Endothelial cell of umbilical vein (primary cell): ENCODE measurements around the gene NDUFA1. TPM values are rescaled to one million over a fixed set of nuclear protein-coding genes. Genes with fewer than 3 reads are reported as not detected.

ENCODE experiments used
- BruUV-seq: library from RNA; stranded (reverse); fragments of 400-500 nt; replicated peaks from 2 replicates; lab custom pipeline; 2021; lab: Mats Ljungman, UMichigan
- CTCF ChIA-PET: fragments of 300-600, 350-600 bp; sonication (Branson Sonifier 250); formaldehyde crosslinking; loops from one replicate; lab custom pipeline; 2021; ENCODE audit warnings: antibody characterized with exemption, inconsistent platforms; lab: Charles Lee
- POLR2A ChIA-PET: fragments of 300-600, 350-600 bp; sonication (Branson Sonifier 250); formaldehyde crosslinking; loops from one replicate; lab custom pipeline; 2021; ENCODE audit warnings: antibody characterized with exemption, inconsistent platforms; lab: Charles Lee
- DNase-seq: peaks from one replicate; pipeline ENCODE4 v3.0.0-alpha.2; 2011; ENCODE audit warnings: low read depth, low spot score
- FAIRE-seq: peaks from 2 replicates; lab custom pipeline; 2011; peaks lifted over from hg19 to GRCh38; lab: Jason Lieb, UNC
- H2AFZ ChIP-seq: 2 replicates; pipeline ENCODE4 v1.6.0; 2012; ENCODE audit warnings: low read depth, low read length, control low read depth, inconsistent platforms
- H3K27ac ChIP-seq: 2 replicates; pipeline ENCODE4 v1.5.1; 2011; ENCODE audit warnings: low read depth, mild to moderate bottlenecking, control low read depth, low read length, moderate library complexity; ENCODE audit not compliant: insufficient read depth
- H3K27me3 ChIP-seq, 2 experiments: 2 replicates each; pipeline versions ENCODE4 v1.6.0 to v1.6.1; 2011; ENCODE audit warnings: low read length in 2 of 2, mixed read lengths in 1 of 2; ENCODE audit not compliant: control insufficient read depth in 2 of 2, insufficient read depth in 2 of 2
- H3K36me3 ChIP-seq, 2 experiments: 2 replicates in 1 of 2; 3 replicates in 1 of 2; pipeline ENCODE4 v1.5.1; 2011; ENCODE audit warnings: low read length in 2 of 2, mild to moderate bottlenecking in 1 of 2, moderate library complexity in 1 of 2; ENCODE audit not compliant: control insufficient read depth in 2 of 2, insufficient read depth in 2 of 2; ENCODE audit errors: extremely low read depth in 1 of 2
- H3K4me1 ChIP-seq: 3 replicates; pipeline ENCODE4 v1.5.1; 2011; ENCODE audit warnings: mild to moderate bottlenecking, low read length; ENCODE audit not compliant: control insufficient read depth, insufficient read depth; ENCODE audit errors: extremely low read depth
- H3K4me2 ChIP-seq: 2 replicates; pipeline ENCODE4 v1.6.1; 2011; ENCODE audit warnings: low read length, control low read depth, mixed read lengths; ENCODE audit not compliant: insufficient read depth
- H3K4me3 ChIP-seq, 3 experiments: fragments of 200-600 bp in 1 of 3; sonication (generic), shearing (Covaris generic) in 1 of 3; replicated peaks in 1 of 3; 2 replicates each; pipeline ENCODE4 v1.5.1; 2011 to 2016; ENCODE audit warnings: control low read depth in 3 of 3, low read length in 3 of 3, mild to moderate bottlenecking in 2 of 3, inconsistent platforms in 1 of 3, low read depth in 1 of 3, moderate library complexity in 1 of 3; ENCODE audit not compliant: insufficient read depth in 1 of 3
- H3K79me2 ChIP-seq: 2 replicates; pipeline ENCODE4 v1.6.0; 2012; ENCODE audit warnings: low read length, inconsistent platforms; ENCODE audit not compliant: control insufficient read depth, insufficient read depth
- H3K9ac ChIP-seq: replicated peaks from 2 replicates; pipeline ENCODE3; 2011; ENCODE audit warnings: low read length, control low read depth; ENCODE audit not compliant: insufficient read depth; ENCODE audit errors: extremely low read depth
- H3K9me1 ChIP-seq: replicated peaks from 3 replicates; pipeline ENCODE4 v1.6.0; 2011; ENCODE audit warnings: mild to moderate bottlenecking, low read length; ENCODE audit not compliant: control insufficient read depth, insufficient read depth; ENCODE audit errors: extremely low read depth
- H3K9me3 ChIP-seq: replicated peaks from 2 replicates; pipeline ENCODE4 v1.5.1; 2012; ENCODE audit warnings: low read length, inconsistent platforms; ENCODE audit not compliant: control insufficient read depth, insufficient read depth
- H4K20me1 ChIP-seq: replicated peaks from 2 replicates; pipeline ENCODE3; 2011; ENCODE audit warnings: mild to moderate bottlenecking, low read length; ENCODE audit not compliant: control insufficient read depth, insufficient read depth; ENCODE audit errors: extremely low read depth
- CTCF ChIP-seq, 2 donors: IDR thresholded peaks; 1 replicate in 1 of 2; 2 replicates in 1 of 2; pipeline ENCODE4 v1.5.1; 2011; ENCODE audit warnings: low read length in 2 of 2, mild to moderate bottlenecking in 2 of 2, moderate library complexity in 2 of 2, control low read depth in 1 of 2, inconsistent platforms in 1 of 2, low read depth in 1 of 2; ENCODE audit not compliant: insufficient read depth in 1 of 2; ENCODE audit errors: extremely low read depth in 1 of 2
- EZH2 ChIP-seq: IDR thresholded peaks from 2 replicates; pipeline ENCODE4 v1.6.1; 2012; ENCODE audit warnings: borderline replicate concordance, low read depth, mild to moderate bottlenecking, moderate library complexity, low read length, inconsistent platforms; ENCODE audit not compliant: severe bottlenecking
- FOS ChIP-seq: IDR thresholded peaks from 2 replicates; pipeline ENCODE4 v1.6.1; 2011; ENCODE audit warnings: mild to moderate bottlenecking, low read length, moderate library complexity, borderline replicate concordance; ENCODE audit not compliant: insufficient read depth
- GATA2 ChIP-seq: IDR thresholded peaks from 2 replicates; pipeline ENCODE4 v1.7.0; 2011; ENCODE audit warnings: low read depth, mild to moderate bottlenecking, moderate library complexity, mixed read lengths, low read length; ENCODE audit not compliant: insufficient read length, insufficient read depth
- JUN ChIP-seq: IDR thresholded peaks from 2 replicates; pipeline ENCODE4 v1.6.1; 2011; ENCODE audit warnings: borderline replicate concordance, low read depth; ENCODE audit not compliant: insufficient read length, insufficient read depth
- MYC ChIP-seq: IDR thresholded peaks from one replicate; pipeline ENCODE4 v1.6.1; 2011; ENCODE audit warnings: mild to moderate bottlenecking, low read depth, low read length
- POLR2A ChIP-seq: IDR thresholded peaks from 2 replicates; pipeline ENCODE4 v1.6.1; 2012; ENCODE audit warnings: low read depth, mild to moderate bottlenecking, control low read depth, low read length
- POLR2AphosphoS5 ChIP-seq: IDR thresholded peaks from 2 replicates; pipeline ENCODE4 v1.6.1; 2012; ENCODE audit warnings: low read depth, mild to moderate bottlenecking, control low read depth, low read length, moderate library complexity; ENCODE audit not compliant: insufficient read depth
- dilution Hi-C: fragments of 300-500 bp; cut with MboI; formaldehyde crosslinking; loops from one replicate; pipeline ENCODE4 v1.15.0; 2019; ENCODE audit warnings: low sequenced_read_pairs; ENCODE audit not compliant: extremely low pct_ligation_motif_present
- intact Hi-C: fragments of 100-400 bp; cut with micrococcal nuclease; formaldehyde crosslinking; loops from one replicate; pipeline ENCODE4 v1.10.0; 2022
- polyA plus RNA-seq, 4 experiments: library from polyadenylated mRNA; depleted of rRNA in 3 of 4; stranded (reverse) in 3 of 4; unstranded in 1 of 4; fragments of >200 nt; gene quantifications; 2 replicates each; pipeline versions ENCODE4 v1.2.1 to v1.2.3, GENCODE V29; 2011 to 2012; ENCODE audit warnings: missing spikeins in 1 of 4
- total RNA-seq: library from RNA; stranded (reverse); gene quantifications from 2 replicates; pipeline ENCODE4 v1.2.3, GENCODE V29; 2021
- TF ChIP-seq, protein P1 (sequence below): IDR thresholded peaks from 2 replicates; pipeline ENCODE4 v1.6.1; 2011; ENCODE audit not compliant: insufficient read depth, insufficient read length

The NDUFA1 gene
- total and polyA plus RNA-seq, 2 donors (not counting 3 experiments of a cell fraction or from before 2014, with no cell fraction given) = 89.9 to 93.4 TPM

DNA sequence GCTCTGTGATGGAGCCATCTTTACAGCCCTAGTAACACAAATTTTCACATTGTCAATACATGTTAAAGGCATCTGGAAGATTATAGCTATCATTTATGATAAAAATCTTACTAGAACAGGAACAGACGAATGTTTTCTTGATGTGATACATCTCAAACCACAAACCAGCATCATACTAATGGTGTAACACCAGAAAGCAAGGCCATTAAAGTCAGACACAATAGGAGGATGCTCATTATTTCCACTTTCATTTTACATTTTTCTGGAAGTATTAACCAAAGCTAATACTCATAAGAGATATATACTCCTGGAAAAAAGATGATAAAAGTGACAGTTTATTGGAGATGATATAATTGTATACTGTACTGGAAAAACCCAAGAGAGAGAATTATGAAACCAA is 29.3 kb downstream of the NDUFA1 start:
- CTCF ChIA-PET = interaction anchor here (1.2 kb wide), 1 partner anchor 13 kb away, joined by 3 read pairs; no protein-coding TSS in a partner anchor
- no peaks in the 10 kb centered on the region for H3K79me2 ChIP-seq
- TF ChIP-seq MYC (no peak), CTCF (IDR thresholded peaks at IDR 0.05; ENCODE audit: extremely low read depth in 1 of 2, insufficient read depth in 1 of 2, low read depth in 1 of 2, low read length in 2 of 2) (no peak), POLR2A (no peak), EZH2 (no peak), JUN (no peak), POLR2AphosphoS5 (no peak), FOS (no peak), GATA2 (no peak)
- TF ChIP-seq, protein P1, sequence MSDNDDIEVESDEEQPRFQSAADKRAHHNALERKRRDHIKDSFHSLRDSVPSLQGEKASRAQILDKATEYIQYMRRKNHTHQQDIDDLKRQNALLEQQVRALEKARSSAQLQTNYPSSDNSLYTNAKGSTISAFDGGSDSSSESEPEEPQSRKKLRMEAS = no peak
- H3K9ac ChIP-seq = no peak overlapping the region
- POLR2A ChIA-PET = no interaction called here
- DNase-seq (no peak), FAIRE-seq (no peak)
- H3K36me3 ChIP-seq = no peaks in the 10 kb centered on the region
- no peaks in the 10 kb centered on the region for H4K20me1 ChIP-seq
- no peaks in the 10 kb centered on the region for H3K9me1 ChIP-seq
- BruUV-seq = no TSS peak
- intact Hi-C loops = no loop called here
- H3K27ac ChIP-seq = no peak overlapping the region
- no peaks in the 10 kb centered on the region for H3K9me3 ChIP-seq
- dilution Hi-C loops = no loop called here
- H3K4me1 ChIP-seq = no peaks in the 10 kb centered on the region
- H3K27me3 ChIP-seq = no peaks in the 10 kb centered on the region
- H3K4me3 ChIP-seq = no peak overlapping the region
- no peak overlapping the region for H3K4me2 ChIP-seq
- H2AFZ ChIP-seq = no peak overlapping the region
